Activated naive CD4-positive, alpha-beta T cell treated with anti-CD3 and anti-CD28 coated beads, Interleukin-2, amount 10 ng/mL, durations not matched to agents 7 days and 5 days (primary cell): Measurements from ENCODE around the gene TOE1.
A peak's percentile ranks its signal among the peaks of the same experiment; 100 is the strongest.

Source experiments
- CTCF ChIA-PET: fragments of 350-600 bp; sonication (Branson Sonifier 250); formaldehyde crosslinking; loops from one replicate; lab custom pipeline; 2021; ENCODE audit warnings: antibody characterized with exemption; lab: Charles Lee
- DNase-seq: peaks from one replicate; pipeline ENCODE4 v3.0.0-alpha.2; 2020
- H3K27ac Mint-ChIP-seq: one replicate; pipeline ENCODE4 v1.8.0; 2021; ENCODE audit warnings: mild to moderate bottlenecking, moderate library complexity, mixed read lengths
- H3K27me3 Mint-ChIP-seq: one replicate; pipeline ENCODE4 v1.8.0; 2021; ENCODE audit warnings: mild to moderate bottlenecking, mixed read lengths
- H3K36me3 Mint-ChIP-seq: one replicate; pipeline ENCODE4 v1.8.0; 2021; ENCODE audit warnings: mixed read lengths
- H3K4me1 Mint-ChIP-seq: one replicate; pipeline ENCODE4 v1.8.0; 2021; ENCODE audit warnings: mixed read lengths
- H3K4me3 Mint-ChIP-seq: one replicate; pipeline ENCODE4 v1.8.0; 2021; ENCODE audit warnings: mild to moderate bottlenecking, moderate library complexity, mixed read lengths
- H3K9me3 Mint-ChIP-seq: one replicate; pipeline ENCODE4 v1.8.0; 2021; ENCODE audit warnings: mixed read lengths

The TOE1 gene

DNA sequence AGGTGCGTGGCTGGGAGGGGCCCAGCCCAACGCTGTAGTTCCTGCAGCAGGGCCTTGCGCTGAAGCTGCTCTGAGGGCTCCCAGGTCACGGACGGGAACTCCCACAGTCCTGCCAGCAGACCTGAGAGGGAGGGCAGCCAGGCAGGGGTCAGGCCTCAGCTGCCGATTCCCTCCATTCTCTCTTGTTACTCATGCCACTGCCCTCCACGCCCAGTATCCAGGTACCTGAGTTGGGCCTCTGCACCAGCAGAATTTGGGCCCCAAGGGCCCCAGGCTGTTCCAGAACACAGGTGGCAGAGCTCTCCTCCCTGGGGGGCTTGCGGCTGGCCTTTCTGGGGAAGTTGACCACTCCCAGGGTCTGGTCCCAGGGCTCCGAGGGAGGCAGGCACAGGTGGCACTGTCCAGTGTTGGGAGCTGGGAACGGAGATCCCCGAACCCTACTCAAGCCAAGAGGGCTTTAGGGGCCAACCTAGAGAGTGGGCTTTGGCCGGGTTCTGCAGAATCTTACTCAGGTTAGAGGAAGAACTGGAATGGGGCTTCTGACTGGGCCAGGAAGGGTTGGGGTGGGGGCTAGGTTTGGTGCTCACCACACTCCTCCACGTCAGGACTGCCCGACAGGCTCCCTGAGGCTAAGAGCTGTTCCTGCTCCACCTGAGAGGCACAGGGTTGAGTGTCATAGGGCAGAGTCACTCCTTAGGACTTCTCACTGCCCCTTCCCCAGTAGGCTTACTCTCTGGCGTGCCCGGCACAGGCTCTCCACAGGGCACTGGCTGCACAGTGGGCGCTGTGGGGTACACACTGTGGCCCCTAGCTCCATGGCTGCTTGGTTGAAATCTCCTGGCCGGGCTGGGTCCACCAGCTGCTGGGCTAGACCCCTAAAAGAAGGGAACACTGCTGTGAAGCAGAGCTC is 8.3 kb upstream of the TOE1 start:
- DNase-seq = no peak
- peaks cover under 1% of the 10 kb centered on the region for H3K27me3 Mint-ChIP-seq
- CTCF ChIA-PET = interaction anchor here (0.5 to 1.3 kb wide), 2 partner anchors 17 to 568 kb away, joined by 3 read pairs; no protein-coding TSS in a partner anchor
- H3K4me1 Mint-ChIP-seq = peaks cover 51% of the 10 kb centered on the region
- peaks cover 17% of the 10 kb centered on the region for H3K36me3 Mint-ChIP-seq
- H3K27ac Mint-ChIP-seq = no peak overlapping the region
- no peak overlapping the region for H3K4me3 Mint-ChIP-seq
- H3K9me3 Mint-ChIP-seq = no peaks in the 10 kb centered on the region

DNA sequence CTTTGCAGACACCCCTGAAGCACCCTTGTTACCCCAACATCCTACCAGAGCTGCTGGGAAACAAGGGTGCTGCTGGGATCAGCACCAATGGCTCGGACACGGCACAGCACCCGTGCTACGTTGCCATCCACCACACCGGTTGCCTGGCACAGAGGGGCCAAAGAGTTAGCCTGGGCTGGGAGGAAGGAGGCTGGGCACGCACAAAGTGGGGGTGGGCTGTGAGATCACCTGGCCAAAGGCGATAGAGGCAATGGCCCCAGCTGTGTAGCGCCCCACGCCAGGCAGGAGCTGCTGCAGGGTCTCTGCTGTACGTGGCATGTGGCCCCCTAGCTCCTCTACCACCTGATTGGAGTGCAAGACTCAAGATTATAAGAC is 7.6 kb upstream of the TOE1 start:
- H3K4me1 Mint-ChIP-seq = peaks cover 51% of the 10 kb centered on the region
- no peaks in the 10 kb centered on the region for H3K9me3 Mint-ChIP-seq
- H3K27me3 Mint-ChIP-seq = no peaks in the 10 kb centered on the region
- DNase-seq = no peak
- H3K36me3 Mint-ChIP-seq = peaks cover 19% of the 10 kb centered on the region
- CTCF ChIA-PET = interaction anchor here (1.3 kb wide), 1 partner anchor 16 kb away, joined by 3 read pairs; no protein-coding TSS in a partner anchor
- no peak overlapping the region for H3K27ac Mint-ChIP-seq
- no peak overlapping the region for H3K4me3 Mint-ChIP-seq

DNA sequence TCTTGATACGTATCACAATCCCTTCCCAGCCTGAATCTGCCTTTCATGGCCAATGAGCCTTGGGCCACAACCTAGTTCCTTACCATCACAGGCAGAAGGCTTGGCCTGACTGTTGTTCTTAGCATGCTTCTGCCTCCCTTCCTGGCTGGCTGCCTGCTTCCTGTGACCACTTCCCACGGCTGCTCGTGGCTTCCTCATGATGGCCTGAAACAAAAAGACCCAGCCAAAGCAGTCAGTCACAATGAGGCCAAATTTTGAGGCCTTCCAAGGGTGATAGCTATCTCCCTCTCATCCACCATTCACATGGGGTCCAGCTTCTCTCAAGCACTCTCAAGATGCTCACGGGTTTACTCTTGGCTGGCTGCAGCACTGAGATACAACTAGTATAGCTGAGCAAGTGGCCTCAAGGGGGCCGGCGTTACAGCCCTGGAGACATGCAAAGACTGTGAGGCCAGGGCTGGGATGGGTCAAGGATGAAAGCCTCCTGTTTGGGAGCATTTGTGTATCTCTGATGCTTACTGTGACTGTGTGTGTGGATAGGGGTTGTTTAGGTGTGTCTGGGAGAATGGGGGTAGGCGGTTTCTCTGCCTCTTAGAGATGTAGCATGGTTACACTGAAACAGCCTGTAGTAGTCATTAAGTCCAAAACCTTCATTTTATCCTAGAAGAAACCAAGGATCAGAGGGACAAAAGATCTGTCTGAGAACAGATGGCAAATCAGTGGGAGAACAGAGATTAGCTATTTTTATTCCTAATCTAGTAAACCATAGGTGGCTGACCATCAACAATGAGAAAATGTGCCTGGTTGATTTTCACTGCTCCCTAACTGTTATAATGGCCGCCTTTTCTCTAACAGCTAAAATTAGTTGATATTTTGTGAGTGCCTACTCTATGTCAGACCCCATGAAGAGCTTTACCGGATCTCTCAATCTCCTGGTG is 5.4 kb upstream of the TOE1 start:
- Mint-ChIP-seq H3K4me3 (no peak overlapping the region), H3K27me3 (no peaks in the 10 kb centered on the region), H3K36me3 (peaks cover 31% of the 10 kb centered on the region), H3K9me3 (no peaks in the 10 kb centered on the region), H3K4me1 (peaks cover 51% of the 10 kb centered on the region), H3K27ac (peak overlapping the region; percentile 44)
- CTCF ChIA-PET = interaction anchor here (1.5 kb wide), 1 partner anchor 158 kb away, joined by 4 read pairs; no protein-coding TSS in a partner anchor
- peak; percentile 33 for DNase-seq

DNA sequence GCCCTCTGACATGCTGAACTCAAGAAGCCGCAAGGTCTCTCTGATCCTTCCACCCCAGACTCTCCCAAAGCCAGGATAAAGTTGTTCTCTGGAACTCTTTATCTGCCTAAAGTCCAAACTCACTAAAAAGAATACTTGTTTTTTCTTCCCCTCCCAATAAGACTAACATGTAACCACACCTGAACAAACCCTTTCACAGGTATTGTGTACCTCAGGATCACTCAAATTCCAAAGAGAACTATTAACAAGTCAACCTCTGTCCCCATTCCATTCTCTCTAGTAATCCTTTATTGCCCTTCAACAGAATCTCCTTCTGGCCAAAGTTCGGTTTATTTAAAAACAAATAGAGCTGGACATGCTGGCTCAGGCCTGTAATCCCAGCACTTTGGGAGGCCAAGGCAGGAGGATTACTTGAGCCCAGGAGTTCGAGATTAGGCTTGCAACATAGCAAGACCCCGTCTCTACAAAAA is 4.1 kb upstream of the TOE1 start:
- H3K36me3 Mint-ChIP-seq = peaks cover 31% of the 10 kb centered on the region
- H3K27ac Mint-ChIP-seq = no peak overlapping the region
- DNase-seq = no peak
- H3K4me3 Mint-ChIP-seq = no peak overlapping the region
- H3K9me3 Mint-ChIP-seq = no peaks in the 10 kb centered on the region
- CTCF ChIA-PET = no interaction called here
- peaks cover 54% of the 10 kb centered on the region for H3K4me1 Mint-ChIP-seq
- H3K27me3 Mint-ChIP-seq = no peaks in the 10 kb centered on the region

DNA sequence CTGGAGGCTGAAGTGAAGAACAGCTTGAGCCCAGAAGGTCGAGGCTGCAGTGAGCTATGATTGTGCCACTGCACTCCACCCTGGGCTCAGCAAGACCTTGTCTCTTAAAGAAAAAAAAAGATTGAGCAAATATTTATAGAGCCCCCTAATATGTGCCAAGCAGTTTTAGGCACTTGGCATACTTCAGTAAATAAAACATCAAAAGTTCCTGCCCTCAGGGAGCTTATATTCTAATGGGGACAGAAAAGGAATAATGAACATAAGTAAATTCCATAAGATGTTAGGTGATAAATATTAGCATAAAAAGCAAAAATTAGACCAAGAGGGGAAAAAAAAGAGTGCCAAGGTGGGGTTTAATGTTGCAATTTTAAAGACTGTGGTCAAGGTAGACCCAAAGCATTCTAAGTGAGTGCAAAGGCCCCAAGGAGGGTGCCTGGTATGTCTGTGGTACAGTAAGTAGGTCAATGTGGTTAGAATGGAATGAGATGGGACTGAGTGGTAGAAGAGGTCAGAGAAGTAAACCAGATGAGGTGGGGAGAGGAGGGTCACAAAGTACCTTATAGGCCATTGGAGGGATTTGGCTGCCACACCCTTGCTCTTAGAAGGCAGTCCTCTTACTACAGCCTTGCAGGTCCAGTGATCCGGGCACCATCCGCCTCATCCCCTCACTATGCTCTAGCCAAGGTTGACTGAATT is 2.2 kb upstream of the TOE1 start:
- Mint-ChIP-seq H3K27ac (peak overlapping the region; percentile 61), H3K4me3 (peak overlapping the region; percentile 98), H3K27me3 (no peaks in the 10 kb centered on the region), H3K9me3 (no peaks in the 10 kb centered on the region), H3K36me3 (peaks cover 38% of the 10 kb centered on the region), H3K4me1 (peaks cover 70% of the 10 kb centered on the region)
- CTCF ChIA-PET = interaction anchor here (0.5 kb wide), 1 partner anchor 593 kb away, joined by 3 read pairs; no protein-coding TSS in a partner anchor
- DNase-seq = no peak

DNA sequence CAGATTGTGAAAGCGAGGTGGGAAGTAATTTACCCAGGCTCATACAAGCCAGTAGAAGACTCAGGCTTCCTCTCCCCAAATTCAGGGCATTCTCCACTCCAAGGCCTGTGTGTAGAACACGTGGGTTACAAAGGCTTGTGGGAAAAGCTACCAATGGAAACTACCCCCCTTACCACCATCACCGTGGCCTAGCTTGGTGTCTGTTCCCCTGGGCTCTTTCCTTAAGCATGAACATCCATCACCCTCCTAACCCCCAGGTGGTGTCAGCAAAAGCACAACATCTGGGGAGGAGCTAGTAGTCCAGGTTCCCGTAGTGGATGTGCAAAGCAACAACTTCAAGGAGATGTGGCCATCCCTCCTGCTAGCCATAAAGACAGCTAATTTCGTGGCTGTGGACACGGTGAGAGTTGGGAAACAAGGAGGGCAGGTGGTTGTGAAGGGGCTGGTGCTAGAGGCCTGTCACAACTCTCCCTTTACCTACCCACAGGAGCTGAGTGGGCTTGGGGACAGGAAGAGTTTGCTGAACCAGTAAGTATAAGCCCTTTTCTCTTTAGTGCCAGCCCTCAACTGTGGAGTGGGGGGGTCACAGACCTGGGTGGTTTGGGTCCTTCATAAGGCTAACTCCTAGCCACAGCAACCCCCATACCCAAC is 971 bp downstream of the TOE1 start:
- Mint-ChIP-seq H3K27ac (peak overlapping the region; percentile 99), H3K27me3 (no peaks in the 10 kb centered on the region), H3K36me3 (peaks cover 41% of the 10 kb centered on the region), H3K4me1 (peaks cover 45% of the 10 kb centered on the region), H3K4me3 (peak overlapping the region; percentile 98), H3K9me3 (no peaks in the 10 kb centered on the region)
- CTCF ChIA-PET = interaction anchor here (0.6 to 3.0 kb wide), 8 partner anchors 10 to 327 kb away, joined by 3 to 28 read pairs (median 9); partner anchors contain the start of gene TESK2
- DNase-seq = peak; percentile 40

DNA sequence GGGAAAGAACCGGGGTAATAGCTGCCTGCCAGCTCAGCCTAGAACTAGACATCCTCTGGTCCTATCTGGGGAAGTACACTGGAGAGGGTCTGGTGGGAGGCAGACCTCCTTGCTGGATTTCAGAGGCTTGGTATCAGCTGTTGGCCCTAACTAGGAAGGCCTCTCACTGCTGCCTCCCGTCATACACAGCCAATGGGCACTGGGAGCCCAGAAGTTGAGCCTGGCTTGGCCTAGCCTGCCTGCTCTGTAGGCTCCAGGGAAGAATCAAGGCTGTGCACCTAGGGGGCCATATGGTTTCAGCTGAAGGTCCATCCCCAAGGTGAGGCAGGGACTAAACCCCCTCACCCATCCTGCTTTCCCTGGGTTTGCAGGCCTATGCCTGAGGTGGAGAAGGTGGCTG is 4.5 kb downstream of the TOE1 start:
- H3K27me3 Mint-ChIP-seq = no peaks in the 10 kb centered on the region
- DNase-seq = no peak
- H3K9me3 Mint-ChIP-seq = no peaks in the 10 kb centered on the region
- H3K4me1 Mint-ChIP-seq = peaks cover 21% of the 10 kb centered on the region
- peaks cover 35% of the 10 kb centered on the region for H3K36me3 Mint-ChIP-seq
- CTCF ChIA-PET = interaction anchor here (1.5 kb wide), 1 partner anchor 13 kb away, joined by 4 read pairs; no protein-coding TSS in a partner anchor
- H3K27ac Mint-ChIP-seq = no peak overlapping the region
- no peak overlapping the region for H3K4me3 Mint-ChIP-seq

DNA sequence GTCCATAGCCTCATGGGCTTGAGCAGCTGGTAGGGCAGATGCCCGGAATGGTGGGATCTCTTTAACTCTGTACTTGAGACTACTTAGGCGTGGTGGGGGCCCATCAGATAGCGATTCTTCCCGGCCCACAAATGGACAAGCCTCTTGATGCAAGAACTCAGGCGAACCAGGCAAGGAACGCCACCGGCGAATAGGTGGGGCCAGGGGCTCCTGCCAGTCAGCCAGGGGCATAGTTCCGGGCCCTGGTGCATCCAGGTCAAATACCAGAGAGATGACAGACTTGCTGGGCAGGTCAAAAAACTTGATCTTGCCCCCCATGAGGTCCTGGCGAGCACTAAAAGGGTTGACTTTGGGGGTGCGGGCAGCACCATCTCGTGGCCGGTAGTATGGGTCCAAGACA is 5.0 kb downstream of the TOE1 start:
- Mint-ChIP-seq H3K4me1 (peaks cover 18% of the 10 kb centered on the region), H3K9me3 (no peaks in the 10 kb centered on the region), H3K27ac (no peak overlapping the region), H3K4me3 (no peak overlapping the region), H3K36me3 (peaks cover 35% of the 10 kb centered on the region), H3K27me3 (no peaks in the 10 kb centered on the region)
- DNase-seq = no peak
- CTCF ChIA-PET = no interaction called here

DNA sequence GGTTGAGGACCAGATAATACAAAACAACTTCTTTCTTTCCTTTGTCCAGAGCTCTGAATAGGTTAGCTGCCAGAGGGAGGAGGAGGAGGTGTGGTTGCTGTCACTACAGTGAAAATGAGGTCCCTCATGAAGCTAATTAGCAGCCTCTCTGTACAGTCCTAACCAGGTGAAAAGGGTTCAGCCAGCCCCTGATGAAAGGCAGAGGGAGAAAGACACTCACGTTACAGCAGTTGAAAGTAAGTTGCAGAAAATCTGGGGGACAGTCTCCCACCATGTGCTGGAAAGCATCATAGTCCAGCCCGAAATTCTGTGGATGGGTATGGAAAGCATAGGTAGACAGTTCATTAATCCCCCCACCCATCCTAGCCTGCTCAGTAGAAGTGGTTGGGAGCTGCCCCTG is 6.5 kb downstream of the TOE1 start:
- H3K27me3 Mint-ChIP-seq = no peaks in the 10 kb centered on the region
- H3K4me1 Mint-ChIP-seq = peaks cover 12% of the 10 kb centered on the region
- DNase-seq = no peak
- peaks cover 32% of the 10 kb centered on the region for H3K36me3 Mint-ChIP-seq
- CTCF ChIA-PET = no interaction called here
- no peak overlapping the region for H3K4me3 Mint-ChIP-seq
- H3K27ac Mint-ChIP-seq = peak overlapping the region; percentile 70
- no peaks in the 10 kb centered on the region for H3K9me3 Mint-ChIP-seq

DNA sequence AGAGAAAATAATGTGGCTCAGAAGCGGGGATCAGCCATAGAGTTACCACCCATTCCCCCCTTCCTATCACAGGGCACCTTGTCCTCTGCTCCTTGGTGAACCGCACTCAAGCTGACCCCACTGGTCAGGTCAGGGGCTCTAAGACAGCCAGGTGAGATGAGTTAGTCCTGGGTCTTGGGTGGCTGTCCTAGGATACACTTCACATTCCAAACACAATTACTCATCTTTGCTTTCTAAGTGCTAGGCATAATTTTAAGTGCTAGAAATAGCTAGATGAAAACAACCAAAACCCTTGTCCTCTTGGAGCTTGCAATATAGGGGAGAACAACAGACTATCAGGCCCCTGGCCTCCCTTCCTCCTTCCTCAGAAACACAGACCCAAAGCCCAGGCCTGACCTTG is 8.1 kb downstream of the TOE1 start:
- Mint-ChIP-seq H3K4me1 (no peaks in the 10 kb centered on the region), H3K4me3 (no peak overlapping the region), H3K27me3 (no peaks in the 10 kb centered on the region), H3K9me3 (no peaks in the 10 kb centered on the region), H3K27ac (no peak overlapping the region), H3K36me3 (peaks cover 22% of the 10 kb centered on the region)
- CTCF ChIA-PET = interaction anchor here (1.3 to 4.6 kb wide), 3 partner anchors 11 to 145 kb away, joined by 3 to 20 read pairs (median 8); no protein-coding TSS in a partner anchor
- DNase-seq = no peak

DNA sequence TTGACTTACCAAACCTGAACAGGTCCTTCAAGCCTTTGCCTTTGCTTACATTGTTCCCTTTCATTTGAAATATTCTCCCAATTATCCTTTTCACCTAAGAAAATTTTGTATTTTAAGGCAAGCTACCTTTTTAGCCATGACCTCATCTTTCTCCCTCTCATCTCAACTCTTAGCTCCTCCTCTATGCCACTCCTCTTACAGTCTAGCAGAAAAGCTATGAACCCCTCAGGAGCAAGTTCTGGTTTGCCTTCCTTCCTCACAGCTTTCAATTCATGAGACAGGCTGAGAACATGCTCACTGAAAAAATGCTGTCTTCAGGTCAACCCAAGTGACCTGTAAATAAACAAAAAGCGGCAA is 8.6 kb downstream of the TOE1 start:
- CTCF ChIA-PET = interaction anchor here (1.3 to 4.6 kb wide), 3 partner anchors 10 to 144 kb away, joined by 3 to 20 read pairs (median 8); no protein-coding TSS in a partner anchor
- H3K27me3 Mint-ChIP-seq = no peaks in the 10 kb centered on the region
- no peak overlapping the region for H3K27ac Mint-ChIP-seq
- peaks cover 21% of the 10 kb centered on the region for H3K36me3 Mint-ChIP-seq
- DNase-seq = no peak
- no peaks in the 10 kb centered on the region for H3K4me1 Mint-ChIP-seq
- H3K4me3 Mint-ChIP-seq = no peak overlapping the region
- no peaks in the 10 kb centered on the region for H3K9me3 Mint-ChIP-seq

DNA sequence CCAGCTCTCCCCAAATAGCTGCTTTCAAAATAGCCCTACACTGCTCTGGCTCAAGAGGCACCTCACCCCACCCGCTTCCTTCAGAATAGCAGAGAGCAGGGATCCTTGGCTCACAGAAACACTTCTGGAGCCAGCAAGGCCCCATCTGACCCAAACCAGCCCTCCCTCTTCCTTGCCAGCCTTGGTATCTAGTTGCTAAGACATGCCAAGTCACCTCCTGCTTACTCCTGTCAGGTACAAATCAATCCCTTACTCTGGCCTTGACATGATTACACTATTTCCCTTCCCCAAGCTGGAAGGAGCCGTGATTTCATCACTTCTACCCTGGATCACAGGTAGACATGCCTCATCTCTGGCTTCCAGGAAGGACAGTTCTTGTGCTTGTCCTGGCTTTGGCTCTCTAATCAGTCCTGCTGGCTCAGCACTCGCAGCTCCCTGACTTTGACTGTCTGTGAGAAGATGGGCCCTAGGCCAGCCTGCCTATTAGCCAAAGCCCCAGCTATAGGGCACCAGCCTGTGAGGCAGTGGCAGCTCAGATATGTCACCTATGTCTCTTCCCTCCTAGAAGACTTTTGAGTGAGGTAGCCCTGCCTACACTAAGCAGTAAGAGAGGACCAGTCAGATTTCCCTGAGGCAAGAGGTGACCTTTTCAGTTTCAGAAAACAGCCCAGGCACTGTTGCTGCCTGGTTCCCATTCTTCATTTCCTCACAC is 9.2 kb downstream of the TOE1 start:
- CTCF ChIA-PET = interaction anchor here (1.3 to 4.6 kb wide), 3 partner anchors 10 to 144 kb away, joined by 3 to 20 read pairs (median 8); no protein-coding TSS in a partner anchor
- Mint-ChIP-seq H3K27ac (no peak overlapping the region), H3K4me3 (no peak overlapping the region), H3K9me3 (no peaks in the 10 kb centered on the region), H3K4me1 (no peaks in the 10 kb centered on the region), H3K27me3 (no peaks in the 10 kb centered on the region), H3K36me3 (peaks cover 21% of the 10 kb centered on the region)
- no peak for DNase-seq
